DOHH2 (cell line): ENCODE data around the gene CHD9.

Experiments
- CTCF ChIP-seq: fragments of 200-600 bp; sonication (generic); IDR thresholded peaks from one replicate; pipeline ENCODE4 v1.5.1; 2014; ENCODE audit warnings: antibody characterized with exemption, mild to moderate bottlenecking, low read depth, low read length; ENCODE audit not compliant: poor library complexity, severe bottlenecking
- EZH2phosphoT487 ChIP-seq: fragments of 200-600 bp; sonication (generic); IDR thresholded peaks from 2 replicates; pipeline ENCODE4 v1.6.1; 2017; ENCODE audit warnings: borderline replicate concordance, mild to moderate bottlenecking, antibody characterized with exemption, low read length, moderate library complexity, mixed read lengths

- TF ChIP-seq CTCF (no peak), EZH2phosphoT487 (no peak)
Observed at GRCh38 chr16:53154513-53154912, 99.7 kb downstream of the CHD9 start.
